HuH-7.5 (cell line): Measurements from ENCODE around the gene ZSWIM3.

Experiments used
- DNase-seq: peaks from one replicate; pipeline ENCODE4 v3.0.0; 2011; ENCODE audit warnings: low spot score

Gene ZSWIM3

DNA sequence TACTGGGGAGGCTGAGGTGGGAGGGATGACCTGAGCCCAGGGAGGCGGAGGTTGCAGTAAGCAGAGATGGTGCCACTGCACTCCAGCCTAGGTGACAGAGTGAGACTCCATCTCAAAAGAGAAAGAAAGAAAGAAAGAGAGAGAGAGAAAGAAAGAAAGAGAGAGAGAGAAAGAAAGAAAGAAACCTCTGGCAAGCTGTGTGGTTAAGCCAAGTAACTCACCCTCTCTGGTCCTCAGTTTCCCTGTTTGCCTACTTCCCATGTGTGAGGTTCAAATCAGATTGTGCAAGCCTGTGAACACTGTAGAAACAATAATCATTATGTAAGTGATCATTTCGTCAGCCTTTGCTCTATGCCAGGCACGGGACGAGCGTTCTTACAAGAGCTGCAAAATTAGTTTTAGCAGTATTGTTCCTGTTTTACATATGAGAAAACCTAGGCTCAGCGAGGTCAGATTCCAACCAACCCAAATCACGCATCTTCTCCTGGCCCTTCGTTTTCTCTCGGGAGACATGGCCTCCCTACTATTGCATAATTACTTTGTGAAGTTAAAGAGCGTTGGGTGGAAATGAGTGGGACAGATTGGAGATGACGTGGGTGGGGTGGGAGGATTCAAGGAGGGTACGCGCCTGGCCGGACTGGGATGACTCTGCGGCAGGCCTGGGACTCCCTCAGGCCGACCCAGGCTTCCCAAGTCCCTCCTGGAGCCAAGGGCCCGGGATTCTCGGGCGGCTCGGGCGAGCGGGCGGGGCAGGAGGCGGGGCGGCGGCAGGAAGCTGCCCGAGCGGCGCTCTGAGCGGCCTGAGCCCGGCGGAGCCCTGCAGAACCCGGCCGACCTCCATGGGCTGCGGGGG is 24.2 kb upstream of the ZSWIM3 start, which contains the start of gene SNX21:
TSS of gene SNX21 (plus strand) at position 770 of the 853 bp plus-strand sequence. CDS start 121 bp downstream, outside the sequence.
- DNase-seq: peak; percentile 81

DNA sequence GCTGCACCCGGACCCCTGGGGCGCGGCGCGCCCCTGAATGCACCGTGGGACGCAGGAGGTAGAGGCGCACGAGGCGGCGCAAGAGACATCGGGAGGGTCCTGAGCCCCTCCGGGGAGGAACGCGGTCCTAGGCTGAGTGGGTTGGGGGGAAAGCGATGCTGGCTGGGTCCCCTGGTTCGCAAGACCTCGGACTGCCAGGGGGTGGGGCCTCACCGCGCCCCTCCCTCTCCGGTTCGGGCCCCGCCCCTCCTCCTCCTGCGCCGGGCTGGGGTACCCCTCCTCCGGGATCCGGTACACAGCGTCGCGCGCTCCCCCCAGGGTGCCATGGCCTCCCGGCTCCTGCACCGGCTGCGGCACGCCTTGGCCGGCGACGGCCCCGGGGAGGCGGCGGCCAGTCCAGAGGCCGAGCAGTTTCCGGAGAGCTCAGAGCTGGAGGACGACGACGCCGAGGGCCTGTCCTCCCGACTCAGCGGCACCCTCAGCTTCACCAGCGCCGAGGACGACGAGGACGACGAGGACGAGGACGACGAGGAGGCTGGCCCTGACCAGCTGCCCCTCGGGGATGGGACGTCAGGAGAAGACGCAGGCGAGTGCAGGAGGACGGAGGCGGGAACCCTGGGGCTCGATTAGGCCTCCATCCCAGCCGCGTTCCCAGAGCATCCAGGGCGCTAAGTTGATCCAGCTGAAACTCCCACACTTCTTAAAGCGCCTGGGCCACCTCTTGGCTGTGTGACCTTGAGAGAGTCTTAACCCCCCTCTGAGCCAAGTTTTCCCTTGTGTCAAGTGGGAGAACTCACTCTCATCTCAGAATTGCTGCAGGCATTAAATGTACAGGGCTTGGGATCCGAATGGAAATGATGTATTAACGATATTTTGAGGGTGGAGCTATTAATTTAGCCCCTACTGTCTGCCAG is 23.3 kb upstream of the ZSWIM3 start:
- DNase-seq: peak; percentile 84

DNA sequence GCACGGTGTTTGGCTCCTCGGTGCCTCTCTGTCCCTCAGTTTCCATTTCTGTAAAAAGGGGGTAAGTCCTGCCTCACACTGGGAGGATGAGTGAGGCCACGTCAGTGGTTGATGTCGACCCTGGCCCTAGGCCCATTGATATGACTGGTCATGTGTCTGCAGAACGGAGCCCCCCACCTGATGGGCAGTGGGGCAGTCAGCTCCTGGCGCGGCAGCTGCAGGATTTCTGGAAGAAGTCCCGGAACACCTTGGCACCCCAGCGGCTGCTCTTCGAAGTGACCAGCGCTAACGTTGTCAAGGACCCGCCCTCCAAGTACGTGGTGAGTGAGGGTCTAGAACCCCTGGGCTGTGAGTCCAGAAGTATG is 22.6 kb upstream of the ZSWIM3 start:
- no peak for DNase-seq

DNA sequence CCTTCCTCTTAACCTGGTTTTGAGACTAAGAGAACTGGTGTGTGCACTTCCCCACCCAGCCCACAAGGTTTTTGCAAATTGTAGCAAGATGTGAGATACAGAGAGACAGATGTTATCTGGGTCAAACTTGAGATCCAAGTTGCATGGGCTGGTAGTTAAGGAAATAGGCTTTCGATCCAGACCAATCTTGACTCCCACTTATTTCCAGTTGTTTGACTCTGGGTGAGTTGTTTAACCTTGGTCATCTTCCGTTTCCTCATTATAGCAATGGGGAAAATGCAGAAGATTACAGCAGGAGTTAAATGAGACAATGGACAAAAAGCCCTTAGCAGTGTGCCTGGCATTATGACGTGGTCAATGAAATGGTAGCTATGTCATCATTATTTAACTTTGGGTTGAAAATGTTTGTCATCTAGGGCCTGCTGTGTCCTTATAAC is 22.1 kb upstream of the ZSWIM3 start:
- DNase-seq: no peak

DNA sequence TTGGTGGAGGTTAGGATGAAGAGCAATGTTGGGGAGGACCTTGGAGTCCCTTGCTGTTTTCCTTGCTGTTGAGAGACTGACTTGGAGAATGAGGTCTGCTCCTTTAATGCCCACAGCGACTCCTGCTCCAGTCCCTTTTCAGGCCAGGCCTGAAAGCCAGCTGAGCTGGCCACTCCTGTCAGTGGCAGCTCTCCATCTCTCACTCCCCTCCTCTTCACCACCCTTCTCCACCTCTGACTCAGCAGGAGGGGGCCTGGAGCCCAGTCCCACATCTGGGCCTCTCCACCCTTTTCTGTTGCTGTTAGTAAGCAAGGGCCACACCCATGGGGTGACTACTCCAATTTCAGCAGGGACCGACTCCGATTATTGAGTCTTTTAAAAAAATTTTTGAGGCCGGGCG is 21.6 kb upstream of the ZSWIM3 start:
- DNase-seq: no peak

DNA sequence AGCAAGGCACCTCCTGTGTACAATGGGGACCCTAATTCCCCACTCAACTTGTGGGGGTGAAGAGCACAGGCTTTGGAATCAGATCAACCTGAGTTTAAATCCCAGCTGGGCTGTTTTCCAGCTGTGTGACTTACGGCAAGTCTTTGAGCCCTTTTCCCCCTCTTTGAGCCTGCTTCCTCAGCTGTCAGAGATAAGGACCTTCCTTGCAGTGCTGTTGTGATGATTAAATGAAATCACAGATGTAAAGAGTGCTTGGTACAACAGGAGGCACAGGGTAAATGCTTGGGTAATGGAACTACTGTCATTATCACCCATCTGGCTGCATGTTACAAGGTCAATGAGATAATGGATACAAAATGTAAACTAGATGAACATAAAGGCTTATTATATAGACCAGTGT is 20.6 kb upstream of the ZSWIM3 start:
- no peak for DNase-seq

DNA sequence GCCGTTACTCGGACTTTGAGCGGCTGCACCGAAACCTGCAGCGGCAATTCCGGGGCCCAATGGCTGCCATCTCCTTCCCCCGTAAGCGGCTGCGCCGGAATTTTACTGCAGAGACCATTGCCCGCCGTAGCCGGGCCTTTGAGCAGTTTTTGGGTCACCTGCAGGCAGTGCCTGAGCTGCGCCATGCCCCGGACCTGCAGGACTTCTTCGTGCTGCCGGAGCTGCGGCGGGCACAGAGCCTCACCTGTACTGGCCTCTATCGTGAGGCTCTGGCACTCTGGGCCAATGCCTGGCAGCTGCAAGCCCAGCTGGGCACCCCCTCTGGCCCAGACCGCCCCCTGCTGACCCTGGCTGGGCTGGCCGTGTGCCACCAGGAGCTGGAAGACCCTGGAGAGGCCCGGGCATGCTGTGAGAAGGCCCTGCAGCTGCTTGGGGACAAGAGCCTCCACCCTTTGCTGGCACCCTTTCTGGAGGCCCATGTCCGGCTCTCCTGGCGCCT is 16.7 kb upstream of the ZSWIM3 start:
- DNase-seq: no peak

DNA sequence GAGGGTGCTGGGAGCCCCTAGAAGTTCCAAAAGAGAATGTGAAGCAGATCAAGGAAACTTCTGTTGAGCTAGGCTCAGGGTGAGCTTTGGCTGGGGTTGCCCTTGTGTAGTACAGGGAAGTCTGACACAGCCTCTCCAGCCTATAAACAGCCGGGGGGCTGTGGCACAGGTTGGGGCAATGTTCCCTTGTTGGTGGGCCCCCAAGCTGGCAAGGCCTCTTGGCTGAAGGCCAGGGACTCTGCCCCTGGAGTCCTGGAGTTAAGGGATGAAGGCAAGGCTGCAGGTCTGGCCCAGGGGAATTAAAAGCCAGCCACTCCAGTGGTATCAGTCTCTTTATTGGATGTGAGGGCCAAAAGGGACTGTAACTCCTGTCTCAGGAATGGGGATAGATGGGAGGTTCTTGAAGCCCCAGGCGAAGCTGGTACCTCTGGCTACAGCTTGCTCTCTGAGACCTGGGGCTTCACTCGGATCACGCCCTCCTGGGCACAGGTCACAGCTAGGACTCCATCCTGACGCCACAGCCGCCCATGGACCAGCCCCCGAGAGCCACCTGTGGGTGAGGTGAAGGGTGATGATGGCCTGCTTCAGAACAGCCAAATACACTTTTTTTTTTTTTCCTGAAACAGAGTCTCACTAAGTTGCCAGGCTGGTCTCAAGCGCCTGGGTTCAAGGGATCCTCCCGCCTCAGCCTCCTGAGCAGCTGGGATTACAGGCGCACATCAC is 15.8 kb upstream of the ZSWIM3 start:
- DNase-seq: no peak

DNA sequence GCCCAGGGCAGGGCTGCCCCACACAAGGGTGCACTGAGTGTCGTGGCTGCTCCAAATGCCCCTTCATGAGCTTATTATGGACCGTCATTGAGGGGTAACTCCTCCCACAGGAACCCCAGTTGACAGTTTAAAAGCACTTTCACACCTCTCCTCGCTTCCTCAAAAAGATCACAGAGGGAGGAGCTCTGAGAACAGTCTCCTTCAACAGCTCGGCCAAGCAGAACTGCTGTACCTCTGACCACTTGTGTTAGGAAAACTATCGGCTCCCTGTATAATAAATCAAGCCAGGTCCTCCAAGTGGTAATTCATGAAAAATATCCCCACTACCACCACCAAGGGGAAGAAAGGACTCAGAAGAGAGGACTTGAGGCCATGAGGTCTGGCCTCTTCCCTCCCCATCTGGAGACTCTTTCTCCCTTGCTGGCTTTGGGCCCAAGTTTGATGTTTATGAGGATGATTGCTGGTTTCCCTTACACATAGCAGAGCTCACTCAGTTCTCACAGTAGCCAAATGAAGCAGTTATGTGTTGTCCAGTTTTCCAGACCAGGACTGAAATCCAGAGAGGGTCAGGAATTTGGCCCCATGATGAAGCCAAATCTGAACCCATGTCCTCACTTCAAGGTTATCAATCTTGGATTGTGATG is 15.1 kb upstream of the ZSWIM3 start:
- no peak for DNase-seq

DNA sequence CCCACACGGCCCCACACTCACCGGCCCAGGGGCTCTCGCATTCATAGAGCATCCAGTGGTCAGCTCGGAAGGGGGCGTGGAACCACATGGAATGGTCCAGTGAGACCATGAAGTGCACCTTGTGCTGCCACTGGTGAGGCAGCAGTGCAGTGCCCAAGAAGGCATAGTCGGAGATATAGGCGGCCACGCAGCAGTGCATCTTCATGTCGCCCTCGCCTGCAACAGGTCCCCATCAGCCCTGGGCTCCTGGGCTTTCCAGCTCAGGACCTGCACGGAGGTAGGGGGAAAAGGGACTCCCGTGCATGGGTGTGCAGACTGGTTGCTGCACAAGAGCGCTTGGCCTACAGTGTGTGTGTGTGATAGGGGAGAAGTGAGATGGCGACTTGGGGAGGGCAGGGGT is 13.9 kb upstream of the ZSWIM3 start:
- DNase-seq: no peak

DNA sequence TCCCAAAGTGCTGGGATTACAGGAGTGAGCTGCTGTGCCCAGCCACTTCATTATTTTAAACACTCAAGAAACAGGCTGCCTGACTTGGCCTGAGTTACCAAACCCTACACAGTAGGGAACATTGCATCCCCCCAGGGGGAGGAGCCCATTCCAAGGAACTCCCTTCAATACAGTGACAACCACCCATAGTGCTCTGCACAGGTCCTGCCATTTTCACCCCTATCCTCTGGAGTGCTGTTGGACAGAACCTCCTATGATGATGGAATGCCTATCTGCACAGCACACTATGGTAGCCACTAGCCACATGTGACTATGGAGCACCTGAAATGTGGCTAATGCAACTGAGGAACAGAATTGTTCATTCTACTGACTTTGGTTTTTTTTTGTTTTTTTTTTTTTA is 12.0 kb upstream of the ZSWIM3 start:
- no peak for DNase-seq

DNA sequence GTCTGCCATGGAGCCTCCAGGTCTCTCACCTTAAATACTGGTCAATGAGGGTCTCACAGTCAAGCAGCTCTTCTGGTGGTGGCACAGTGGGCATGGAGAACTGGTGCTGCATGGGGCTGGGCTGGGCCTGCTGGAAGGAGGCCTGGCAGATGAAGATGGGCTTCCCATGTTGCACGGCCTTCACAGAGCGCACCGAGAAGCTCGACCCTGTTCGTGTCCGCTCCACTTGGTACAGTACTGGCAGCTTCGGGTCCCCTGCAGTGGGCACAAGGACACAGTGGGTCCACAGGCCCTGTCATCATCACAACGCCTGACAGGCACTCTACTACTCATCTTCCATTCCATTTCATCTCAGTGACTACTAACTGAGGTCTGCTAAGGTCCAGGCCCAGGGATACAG is 9.0 kb upstream of the ZSWIM3 start:
- no peak for DNase-seq

DNA sequence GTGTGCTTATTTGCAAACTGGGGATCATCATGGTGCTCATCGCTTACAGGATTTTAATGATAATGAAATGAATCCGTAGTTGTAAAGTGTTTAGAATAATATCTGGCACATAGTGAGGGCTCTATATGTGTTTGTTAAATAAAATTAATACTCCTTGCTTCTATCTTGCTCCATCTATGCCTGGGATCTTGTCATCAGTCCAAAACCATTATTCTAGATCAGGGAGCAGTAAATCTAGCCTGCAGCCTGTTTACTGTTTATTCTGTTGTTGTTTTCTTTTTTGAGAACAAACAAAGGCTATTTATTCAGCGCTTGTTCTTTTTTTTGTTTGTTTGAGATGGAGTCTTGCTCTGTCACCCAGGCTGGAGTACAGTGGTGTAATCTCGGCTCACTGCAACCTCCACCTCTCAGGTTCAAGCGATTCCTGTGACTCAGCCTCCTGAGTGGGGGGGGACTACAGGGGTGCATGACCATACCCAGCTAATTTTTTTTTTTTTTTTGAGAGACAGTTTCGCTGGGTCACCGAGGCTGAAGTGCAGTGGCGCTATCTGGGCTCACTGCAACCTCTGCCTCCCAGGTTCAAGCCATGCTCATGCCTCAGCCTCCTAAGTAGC is 8.3 kb upstream of the ZSWIM3 start:
- no peak for DNase-seq

DNA sequence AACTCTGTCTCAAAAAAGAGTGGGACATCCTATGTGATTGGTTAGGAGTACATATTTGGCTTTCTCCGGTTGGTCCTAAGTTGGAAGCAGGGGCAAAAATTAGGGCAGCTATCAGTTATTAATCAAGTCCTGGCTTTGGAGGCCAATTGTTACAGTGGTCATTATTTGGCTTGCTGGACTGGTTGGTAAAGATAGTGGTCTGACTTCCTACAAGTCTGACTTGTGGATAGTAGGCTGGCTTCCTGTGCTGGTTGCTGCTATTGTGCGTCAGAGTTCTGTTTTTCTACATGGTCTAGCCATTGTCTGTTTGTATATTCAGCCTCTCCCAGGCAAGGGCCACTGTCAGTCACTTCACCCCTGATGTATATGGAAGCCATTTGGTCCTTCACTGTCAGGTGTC is 7.2 kb upstream of the ZSWIM3 start:
- DNase-seq: no peak

DNA sequence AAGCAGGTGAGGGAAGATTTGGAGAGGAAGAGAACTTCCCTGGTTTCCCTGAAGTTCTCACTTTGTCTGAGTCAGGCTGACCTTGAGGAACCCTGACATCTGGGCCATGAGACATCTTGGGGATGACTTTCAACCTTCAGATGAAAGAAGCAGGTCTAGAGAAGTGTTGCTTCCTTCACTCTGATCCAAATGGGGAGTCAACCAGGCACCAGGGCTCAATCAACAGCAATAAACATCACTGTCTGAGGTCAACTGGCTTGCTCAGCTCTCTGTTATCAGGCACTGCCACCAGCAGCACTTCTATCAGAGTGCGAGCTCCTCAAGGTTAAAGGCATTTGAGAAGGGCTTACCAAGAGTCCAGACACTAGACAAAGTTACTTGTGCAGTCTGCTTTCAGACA is 6.5 kb upstream of the ZSWIM3 start:
- no peak for DNase-seq

DNA sequence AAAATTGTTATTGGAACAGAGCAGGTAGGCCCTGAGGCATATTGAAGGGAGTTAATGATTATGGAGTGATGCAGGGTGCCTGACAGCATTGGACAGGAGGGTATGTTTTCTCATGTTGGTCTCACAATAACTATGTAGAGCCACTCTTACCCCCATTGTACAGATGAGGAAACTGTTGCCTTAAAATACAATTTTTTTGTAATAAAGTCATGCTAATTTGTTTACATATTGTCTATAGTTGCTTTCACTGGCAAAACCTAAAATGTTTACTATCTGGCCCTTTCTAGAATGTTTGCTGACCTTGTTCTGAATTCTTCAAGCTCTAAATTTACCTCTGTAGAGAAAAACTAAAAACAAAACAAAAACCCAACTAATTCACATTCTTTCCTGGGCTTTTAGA is 5.9 kb upstream of the ZSWIM3 start:
- no peak for DNase-seq

DNA sequence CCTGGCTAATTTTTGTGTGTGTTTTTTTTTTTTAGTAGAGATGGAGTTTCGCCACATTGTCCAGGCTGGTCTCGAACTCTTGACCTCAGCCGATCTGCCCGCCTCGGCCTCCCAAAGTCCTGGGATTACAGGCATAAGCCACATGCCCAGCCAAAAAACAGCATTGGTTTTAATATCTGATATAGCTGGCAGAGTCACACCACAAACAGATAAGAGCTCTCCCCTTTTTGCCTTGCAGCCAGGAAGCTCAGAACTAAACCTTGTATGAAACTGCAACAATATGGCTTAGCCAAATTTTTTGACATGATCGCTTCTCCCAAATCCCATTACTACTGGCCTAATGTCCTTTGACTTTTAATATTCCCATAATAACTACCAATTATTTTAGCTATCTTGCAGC is 5.1 kb upstream of the ZSWIM3 start:
- DNase-seq: no peak

DNA sequence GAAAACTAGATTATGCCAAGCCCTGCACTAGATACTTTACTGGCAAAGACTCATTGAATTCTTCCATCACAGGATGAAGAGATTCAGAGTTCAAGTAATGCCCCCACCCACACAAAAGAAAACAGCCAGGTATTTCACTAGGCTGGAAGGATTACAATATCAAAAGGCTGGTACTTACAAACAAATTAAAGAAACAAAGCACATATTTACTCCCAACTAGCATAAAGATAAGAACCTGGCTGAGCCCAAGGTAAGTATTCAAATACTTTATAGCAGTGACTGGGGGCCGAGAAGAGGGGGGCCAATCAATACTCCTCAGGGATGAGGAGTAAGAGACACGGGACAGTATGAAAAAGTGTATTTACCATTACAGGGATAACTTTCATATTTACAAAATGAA is 3.9 kb upstream of the ZSWIM3 start:
- DNase-seq: no peak

DNA sequence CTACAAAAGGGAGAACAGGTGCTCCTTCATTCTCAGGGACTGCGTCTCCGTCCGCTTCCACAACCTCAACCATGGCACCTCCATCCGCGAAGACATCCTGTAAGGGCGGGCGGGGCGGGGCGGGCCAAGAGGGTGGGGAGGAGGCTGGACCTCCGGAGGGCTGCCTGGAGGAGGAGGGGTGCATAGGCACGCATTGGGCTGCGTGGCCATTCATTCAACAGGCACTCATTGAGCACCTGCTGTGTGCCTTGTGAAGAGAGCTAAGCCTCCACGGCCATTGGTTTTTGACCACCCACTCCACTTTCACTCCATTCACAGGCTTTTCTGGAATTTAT is 435 bp downstream of the ZSWIM3 start:
- DNase-seq: peak; percentile 55

DNA sequence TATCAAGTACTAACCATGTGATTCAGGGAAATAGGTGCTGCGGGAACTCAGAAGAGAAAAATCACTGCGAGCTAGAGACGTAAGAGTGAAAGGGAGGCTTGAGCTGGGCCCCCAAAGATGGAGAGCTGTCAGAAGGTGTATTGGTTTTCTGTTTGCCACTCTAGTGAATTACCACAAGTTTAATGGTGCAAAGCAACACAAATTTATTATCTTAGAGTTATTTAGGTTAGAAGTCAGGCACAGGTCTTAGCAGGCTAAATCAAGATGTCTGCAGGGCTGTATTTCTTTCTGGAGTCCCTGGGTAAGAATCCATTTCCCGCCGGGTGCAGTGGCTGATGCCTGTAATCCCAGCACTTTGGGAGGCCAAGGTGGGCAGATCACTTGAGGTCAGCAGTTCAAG is 2.5 kb downstream of the ZSWIM3 start:
- DNase-seq: no peak

DNA sequence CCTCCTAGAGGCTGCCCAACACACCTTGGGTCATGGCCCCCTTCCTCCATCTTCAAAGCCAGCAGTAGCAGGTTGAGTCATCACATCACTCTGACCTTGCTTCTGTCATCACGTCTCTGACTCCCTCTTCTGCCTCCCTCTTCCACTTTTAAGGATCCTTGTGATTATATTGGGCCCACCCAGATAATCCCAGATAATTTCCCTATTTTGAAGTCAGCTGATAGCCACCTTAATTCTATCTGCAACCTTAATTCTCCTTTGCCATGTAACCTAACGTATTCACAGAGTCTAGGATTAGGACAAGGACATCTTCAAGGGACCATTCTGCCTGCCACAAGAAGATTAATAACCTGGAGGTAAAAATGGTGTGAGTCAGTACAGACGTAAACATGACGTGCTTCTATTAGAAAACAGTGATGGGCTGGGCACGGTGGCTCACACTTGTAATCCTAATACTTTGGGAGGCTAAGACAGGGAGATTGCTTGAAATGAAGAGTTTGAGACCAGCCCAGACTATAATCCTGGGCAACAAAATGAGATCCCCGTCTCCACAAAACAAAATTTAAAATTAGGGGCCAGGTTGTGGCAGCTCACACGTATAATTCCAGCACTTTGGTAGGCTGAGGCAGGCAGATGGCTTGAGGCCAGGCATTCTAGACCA is 3.3 kb downstream of the ZSWIM3 start:
- no peak for DNase-seq
